ENCODE measurements around the gene MORC4. TPM values are rescaled to one million over a fixed set of nuclear protein-coding genes. Genes with fewer than 3 reads are reported as not detected.
A peak's percentile ranks its signal among the peaks of the same experiment; 100 is the strongest.

The MORC4 gene
- total RNA-seq: 5.6 and 5.7 TPM in 2 replicates

- peaks cover 8% of the 10 kb centered on the region for H3K4me1 Mint-ChIP-seq (ENCODE audit: low read depth)
- DNase-seq (ENCODE audit: low spot score): peak; percentile 44
- H3K9me3 Mint-ChIP-seq: no peaks in the 10 kb centered on the region
- H3K4me3 Mint-ChIP-seq (ENCODE audit: low read depth): peak within 1 kb of the TSS; percentile 85
- intact Hi-C loops (cut with micrococcal nuclease): no loop called here
- H3K27me3 Mint-ChIP-seq (ENCODE audit: low read depth): peaks cover 1% of the 10 kb centered on the region
- no peaks in the 10 kb centered on the region for H3K36me3 Mint-ChIP-seq (ENCODE audit: low read depth)
- H3K27ac Mint-ChIP-seq: no peak within 1 kb of the TSS
Measured at GRCh38 chrX:107000013-107000515, at the start of gene MORC4. MORC4 (minus strand) TSS chrX:107000212; CDS start chrX:106999969, 243 bp downstream.

DNA sequence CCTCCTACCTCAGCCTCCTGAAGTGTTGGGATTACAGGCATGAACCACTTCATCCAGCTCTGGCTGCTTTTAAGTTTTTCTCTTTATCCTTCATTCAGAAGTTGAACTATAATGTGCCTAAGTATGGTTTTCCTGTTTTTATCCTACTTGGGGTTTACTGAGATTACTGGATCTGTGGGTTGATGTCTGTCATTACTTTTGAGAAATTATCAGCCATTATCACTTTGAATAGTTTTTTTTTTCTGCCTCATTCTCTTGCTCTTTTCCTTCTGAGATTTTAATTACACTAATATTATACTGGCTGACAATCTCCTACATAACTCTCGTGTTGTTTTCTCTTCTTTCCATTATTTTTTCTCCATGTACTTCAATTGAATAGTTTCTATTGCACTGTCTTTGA is 47.6 kb upstream of the MORC4 start:
- no peak overlapping the region for H3K4me3 Mint-ChIP-seq (ENCODE audit: low read depth)
- no peaks in the 10 kb centered on the region for H3K36me3 Mint-ChIP-seq (ENCODE audit: low read depth)
- H3K27ac Mint-ChIP-seq: no peak overlapping the region
- H3K9me3 Mint-ChIP-seq: no peaks in the 10 kb centered on the region
- intact Hi-C loops (cut with micrococcal nuclease): no loop called here
- peaks cover 2% of the 10 kb centered on the region for H3K27me3 Mint-ChIP-seq (ENCODE audit: low read depth)
- no peak for DNase-seq (ENCODE audit: low spot score)
- no peaks in the 10 kb centered on the region for H3K4me1 Mint-ChIP-seq (ENCODE audit: low read depth)

DNA sequence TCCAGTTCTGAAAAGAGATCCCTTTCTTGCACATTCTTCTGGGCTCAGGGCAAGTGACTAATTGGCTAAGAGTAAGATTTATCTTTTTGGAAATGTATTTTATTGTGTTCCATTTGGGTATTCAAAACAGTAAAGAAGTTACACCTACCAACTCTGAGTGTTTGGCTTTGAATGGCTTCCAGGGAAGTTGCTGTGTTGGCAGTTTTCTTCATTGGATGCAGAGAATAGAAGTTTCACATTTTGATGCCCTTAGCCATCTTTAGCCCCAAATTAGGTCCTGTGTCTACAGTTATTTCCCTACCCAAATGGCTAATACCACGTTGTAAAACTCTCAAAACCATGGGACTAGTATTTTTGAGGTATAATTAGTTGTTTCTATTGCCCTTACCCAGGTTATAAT is 29.7 kb upstream of the MORC4 start:
- no peaks in the 10 kb centered on the region for H3K4me1 Mint-ChIP-seq (ENCODE audit: low read depth)
- no peak overlapping the region for H3K27ac Mint-ChIP-seq
- no peaks in the 10 kb centered on the region for H3K9me3 Mint-ChIP-seq
- no peaks in the 10 kb centered on the region for H3K36me3 Mint-ChIP-seq (ENCODE audit: low read depth)
- intact Hi-C loops (cut with micrococcal nuclease): no loop called here
- DNase-seq (ENCODE audit: low spot score): no peak
- no peak overlapping the region for H3K4me3 Mint-ChIP-seq (ENCODE audit: low read depth)
- H3K27me3 Mint-ChIP-seq (ENCODE audit: low read depth): peaks cover 3% of the 10 kb centered on the region

- intact Hi-C loops (cut with micrococcal nuclease): no loop called here
- H3K9me3 Mint-ChIP-seq: no peaks in the 10 kb centered on the region
- H3K27me3 Mint-ChIP-seq (ENCODE audit: low read depth): peaks cover 3% of the 10 kb centered on the region
- DNase-seq (ENCODE audit: low spot score): no peak
- H3K27ac Mint-ChIP-seq: no peak overlapping the region
- H3K4me1 Mint-ChIP-seq (ENCODE audit: low read depth): no peaks in the 10 kb centered on the region
- no peak overlapping the region for H3K4me3 Mint-ChIP-seq (ENCODE audit: low read depth)
- no peaks in the 10 kb centered on the region for H3K36me3 Mint-ChIP-seq (ENCODE audit: low read depth)
Measured at GRCh38 chrX:107025545-107025944, 25.5 kb upstream of the MORC4 start.

- no peak for DNase-seq (ENCODE audit: low spot score)
- H3K36me3 Mint-ChIP-seq (ENCODE audit: low read depth): no peaks in the 10 kb centered on the region
- H3K4me1 Mint-ChIP-seq (ENCODE audit: low read depth): peaks cover 2% of the 10 kb centered on the region
- no peaks in the 10 kb centered on the region for H3K9me3 Mint-ChIP-seq
- H3K4me3 Mint-ChIP-seq (ENCODE audit: low read depth): no peak overlapping the region
- no peaks in the 10 kb centered on the region for H3K27me3 Mint-ChIP-seq (ENCODE audit: low read depth)
- H3K27ac Mint-ChIP-seq: no peak overlapping the region
- intact Hi-C loops (cut with micrococcal nuclease): no loop called here
Measured at GRCh38 chrX:107014936-107015335, 14.9 kb upstream of the MORC4 start.

GRCh38 chrX:107008034-107008433 is 8.0 kb upstream of the MORC4 start:
- H3K4me3 Mint-ChIP-seq (ENCODE audit: low read depth): no peak overlapping the region
- H3K27me3 Mint-ChIP-seq (ENCODE audit: low read depth): no peaks in the 10 kb centered on the region
- H3K4me1 Mint-ChIP-seq (ENCODE audit: low read depth): peaks cover 2% of the 10 kb centered on the region
- DNase-seq (ENCODE audit: low spot score): no peak
- H3K27ac Mint-ChIP-seq: no peak overlapping the region
- no peaks in the 10 kb centered on the region for H3K36me3 Mint-ChIP-seq (ENCODE audit: low read depth)
- no peaks in the 10 kb centered on the region for H3K9me3 Mint-ChIP-seq
- intact Hi-C loops (cut with micrococcal nuclease): no loop called here

DNA sequence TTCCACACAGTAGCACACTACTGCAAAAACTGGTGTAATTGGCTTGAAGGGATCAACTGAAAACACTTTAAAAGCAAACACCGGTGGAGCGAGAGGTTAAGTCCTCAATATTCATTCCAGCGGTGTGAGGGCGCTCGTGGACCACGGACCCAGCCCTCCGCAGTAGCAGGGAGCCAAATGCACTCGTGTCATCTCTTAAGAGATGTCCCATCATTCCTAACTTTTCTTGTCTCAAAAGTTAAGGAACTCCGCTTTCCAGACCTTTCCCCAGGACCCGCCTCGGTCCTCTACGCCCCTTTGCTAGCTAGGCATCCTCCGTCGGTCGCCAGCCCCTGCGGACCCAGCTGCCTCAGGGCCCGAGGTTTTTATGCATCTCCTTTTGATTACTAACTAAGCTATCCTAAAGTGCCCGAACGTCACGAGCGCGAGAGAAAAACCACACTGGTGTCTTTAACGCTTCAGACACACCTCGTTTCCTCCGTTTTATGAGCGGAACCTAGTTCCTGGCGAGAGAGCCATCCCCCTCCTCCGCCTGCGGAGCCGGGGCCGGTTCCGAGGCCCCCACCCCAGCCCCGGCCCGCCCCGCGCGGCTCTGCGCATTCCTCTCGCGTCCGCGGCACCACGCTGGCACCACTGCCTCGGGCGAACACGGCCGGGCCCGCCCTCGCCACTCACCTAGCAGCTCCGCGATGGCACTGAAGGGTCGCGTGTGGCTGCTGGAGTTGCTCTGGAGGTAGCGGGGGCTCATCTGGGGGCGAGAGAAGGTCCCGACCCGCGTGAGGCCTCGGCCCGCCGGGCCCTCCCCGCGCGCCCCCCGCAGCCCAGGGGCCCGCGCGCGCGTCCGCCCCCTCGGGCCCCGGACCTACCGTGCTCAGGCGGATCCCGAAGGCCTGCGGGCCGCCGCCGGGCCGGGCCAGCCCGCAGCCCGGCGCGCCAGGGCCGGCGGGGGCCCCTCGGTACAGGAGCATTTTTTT is 723 bp downstream of the MORC4 start:
- Mint-ChIP-seq H3K4me1 (ENCODE audit: low read depth) (peaks cover 8% of the 10 kb centered on the region), H3K36me3 (ENCODE audit: low read depth) (no peaks in the 10 kb centered on the region), H3K27me3 (ENCODE audit: low read depth) (peaks cover 1% of the 10 kb centered on the region), H3K27ac (no peak overlapping the region), H3K4me3 (ENCODE audit: low read depth) (peak overlapping the region; percentile 85), H3K9me3 (no peaks in the 10 kb centered on the region)
- DNase-seq (ENCODE audit: low spot score): peak; percentile 13
- intact Hi-C loops (cut with micrococcal nuclease): loop anchor here (2.0 kb wide), 1 partner anchor 430 kb away; no protein-coding TSS in a partner anchor

DNA sequence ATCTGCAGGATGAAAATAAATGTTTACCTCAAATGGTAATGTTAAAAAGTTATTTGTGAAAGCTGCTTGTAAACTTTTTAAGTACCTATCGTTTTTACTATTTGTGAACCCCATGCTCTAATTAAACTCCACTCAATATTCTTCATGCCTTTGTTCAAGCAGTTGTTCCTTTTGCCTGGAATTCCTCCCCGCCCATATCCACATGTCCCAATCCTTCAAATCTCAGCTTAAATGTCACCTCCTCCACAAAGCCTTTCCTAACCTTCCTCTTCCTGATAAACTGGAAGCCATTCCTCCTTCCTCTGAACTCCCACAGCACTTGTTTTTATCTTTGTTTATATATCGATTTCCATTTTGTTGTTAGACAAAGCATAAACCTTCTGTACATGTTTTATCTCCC is 2.4 kb downstream of the MORC4 start:
- Mint-ChIP-seq H3K27ac (no peak overlapping the region), H3K27me3 (ENCODE audit: low read depth) (peaks cover 1% of the 10 kb centered on the region), H3K9me3 (no peaks in the 10 kb centered on the region), H3K4me1 (ENCODE audit: low read depth) (peaks cover 8% of the 10 kb centered on the region), H3K4me3 (ENCODE audit: low read depth) (no peak overlapping the region), H3K36me3 (ENCODE audit: low read depth) (no peaks in the 10 kb centered on the region)
- intact Hi-C loops (cut with micrococcal nuclease): loop anchor here (2.0 kb wide), 1 partner anchor 431 kb away; no protein-coding TSS in a partner anchor
- DNase-seq (ENCODE audit: low spot score): no peak

DNA sequence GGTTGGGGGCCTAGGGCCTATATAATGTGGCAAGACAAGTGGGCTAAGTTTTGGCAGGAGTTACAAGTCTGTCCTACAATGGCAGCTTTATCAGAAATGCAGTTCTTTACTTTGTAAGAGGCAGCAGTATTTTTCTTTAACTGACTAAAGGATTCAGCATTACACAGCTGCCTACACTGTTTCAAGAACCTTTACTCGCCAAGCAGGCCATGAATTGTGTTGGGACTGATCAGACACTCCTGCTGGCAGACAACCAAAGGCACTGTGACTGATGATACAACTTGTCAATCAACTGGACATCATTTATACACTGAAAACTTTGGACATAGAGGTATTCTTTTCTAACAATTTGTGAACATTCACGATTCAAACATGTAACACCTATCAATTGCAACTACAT is 4.3 kb downstream of the MORC4 start:
- intact Hi-C loops (cut with micrococcal nuclease): no loop called here
- peaks cover 8% of the 10 kb centered on the region for H3K4me1 Mint-ChIP-seq (ENCODE audit: low read depth)
- H3K36me3 Mint-ChIP-seq (ENCODE audit: low read depth): peaks cover 3% of the 10 kb centered on the region
- H3K27ac Mint-ChIP-seq: no peak overlapping the region
- no peaks in the 10 kb centered on the region for H3K9me3 Mint-ChIP-seq
- DNase-seq (ENCODE audit: low spot score): no peak
- peaks cover 1% of the 10 kb centered on the region for H3K27me3 Mint-ChIP-seq (ENCODE audit: low read depth)
- no peak overlapping the region for H3K4me3 Mint-ChIP-seq (ENCODE audit: low read depth)

DNA sequence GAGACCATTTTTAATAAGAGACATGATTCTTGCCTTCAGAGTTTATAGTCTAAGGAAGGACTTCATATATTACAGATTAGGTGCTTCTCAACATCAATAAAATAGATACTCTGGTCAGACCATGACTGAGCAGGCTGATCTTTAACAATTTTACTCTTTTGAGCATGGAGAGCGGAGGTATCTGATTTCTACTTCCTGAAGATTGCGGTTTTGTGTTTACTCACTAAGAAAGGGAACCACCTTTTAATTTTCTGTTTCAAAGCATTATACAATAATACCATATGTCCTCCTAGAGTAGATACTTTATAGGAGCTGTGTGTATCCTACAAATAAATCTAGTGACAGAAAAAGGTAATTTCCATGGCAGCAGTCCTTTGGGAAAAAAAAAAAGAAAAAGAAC is 12.5 kb downstream of the MORC4 start:
- Mint-ChIP-seq H3K36me3 (ENCODE audit: low read depth) (peaks cover 5% of the 10 kb centered on the region), H3K27ac (no peak overlapping the region), H3K4me3 (ENCODE audit: low read depth) (no peak overlapping the region), H3K4me1 (ENCODE audit: low read depth) (peaks cover 7% of the 10 kb centered on the region), H3K27me3 (ENCODE audit: low read depth) (no peaks in the 10 kb centered on the region), H3K9me3 (no peaks in the 10 kb centered on the region)
- DNase-seq (ENCODE audit: low spot score): no peak
- intact Hi-C loops (cut with micrococcal nuclease): no loop called here

- Mint-ChIP-seq H3K27me3 (ENCODE audit: low read depth) (no peaks in the 10 kb centered on the region), H3K27ac (no peak overlapping the region), H3K36me3 (ENCODE audit: low read depth) (peaks cover 2% of the 10 kb centered on the region), H3K4me1 (ENCODE audit: low read depth) (no peaks in the 10 kb centered on the region), H3K4me3 (ENCODE audit: low read depth) (no peak overlapping the region), H3K9me3 (no peaks in the 10 kb centered on the region)
- DNase-seq (ENCODE audit: low spot score): no peak
- intact Hi-C loops (cut with micrococcal nuclease): no loop called here
Measured at GRCh38 chrX:106980952-106981626, 18.9 kb downstream of the MORC4 start.

GRCh38 chrX:106976416-106976815 is 23.6 kb downstream of the MORC4 start:
- DNase-seq (ENCODE audit: low spot score): no peak
- H3K36me3 Mint-ChIP-seq (ENCODE audit: low read depth): no peaks in the 10 kb centered on the region
- H3K4me1 Mint-ChIP-seq (ENCODE audit: low read depth): no peaks in the 10 kb centered on the region
- H3K9me3 Mint-ChIP-seq: no peaks in the 10 kb centered on the region
- H3K27me3 Mint-ChIP-seq (ENCODE audit: low read depth): no peaks in the 10 kb centered on the region
- no peak overlapping the region for H3K4me3 Mint-ChIP-seq (ENCODE audit: low read depth)
- H3K27ac Mint-ChIP-seq: no peak overlapping the region
- intact Hi-C loops (cut with micrococcal nuclease): no loop called here

All from activated T-helper 2 cell treated with anti-CD3 and anti-CD28 coated beads, Interferon-gamma antibody, Interleukin-2, Interleukin-4, amounts not matched to agents 10 μg/mL and 5 μg/mL and 100 μg/mL, durations not matched to agents 14 hours and 24 hours and 36 hours (primary cell).